HG03469 (cell line): Measurements from ENCODE around the gene SH2D4B.

Experiments
- ATAC-seq: cut with Tn5 transposase; IDR thresholded peaks from one replicate; pipeline ENCODE4 v1.9.1; 2021; ENCODE audit warnings: mild to moderate bottlenecking, moderate library complexity, moderate number of reproducible peaks; ENCODE audit not compliant: unreplicated experiment

Gene SH2D4B

DNA sequence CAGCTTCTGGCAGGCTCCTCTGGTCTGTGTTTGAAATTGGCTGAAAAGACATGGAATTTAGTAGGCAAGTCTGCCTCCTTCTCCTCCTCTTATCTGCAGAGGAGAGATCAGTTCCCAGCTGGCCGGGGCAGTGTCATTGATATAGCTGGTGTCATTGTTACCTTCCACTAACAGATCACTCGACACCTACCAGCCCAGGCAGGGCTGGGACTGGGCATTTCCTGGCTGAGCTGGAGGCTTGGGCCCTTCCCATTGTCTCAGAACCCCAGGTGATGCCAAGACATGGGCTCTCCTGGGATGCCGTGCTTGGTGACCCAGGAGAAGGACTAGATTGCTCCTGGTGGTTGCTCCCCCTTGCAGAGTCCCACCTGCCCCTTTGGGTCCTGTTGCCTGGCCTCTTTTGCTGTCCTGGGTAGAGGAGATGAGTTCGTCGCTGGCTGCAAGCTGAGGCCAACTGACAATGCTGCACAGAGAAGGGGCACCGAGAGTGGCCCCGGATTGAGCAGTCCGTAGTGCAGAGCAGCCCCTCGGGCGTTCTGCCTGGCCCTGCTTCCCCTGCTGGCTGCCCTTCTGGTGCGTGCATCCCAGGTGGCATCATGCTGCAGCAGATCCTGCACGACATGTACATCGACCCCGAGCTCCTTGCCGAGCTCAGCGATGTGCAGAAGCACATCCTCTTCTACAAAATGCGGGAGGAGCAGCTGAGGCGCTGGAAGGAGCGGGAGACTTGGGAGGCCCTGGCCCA, at the start of gene SH2D4B:
SH2D4B (plus strand) TSS at position 167 of the 745 bp plus-strand sequence; CDS start at position 597, 430 bp downstream.
- ATAC-seq, result no peak

- no peak for ATAC-seq
Measured at GRCh38 chr10:80488539-80489066, 49.1 kb upstream of the SH2D4B start.

DNA sequence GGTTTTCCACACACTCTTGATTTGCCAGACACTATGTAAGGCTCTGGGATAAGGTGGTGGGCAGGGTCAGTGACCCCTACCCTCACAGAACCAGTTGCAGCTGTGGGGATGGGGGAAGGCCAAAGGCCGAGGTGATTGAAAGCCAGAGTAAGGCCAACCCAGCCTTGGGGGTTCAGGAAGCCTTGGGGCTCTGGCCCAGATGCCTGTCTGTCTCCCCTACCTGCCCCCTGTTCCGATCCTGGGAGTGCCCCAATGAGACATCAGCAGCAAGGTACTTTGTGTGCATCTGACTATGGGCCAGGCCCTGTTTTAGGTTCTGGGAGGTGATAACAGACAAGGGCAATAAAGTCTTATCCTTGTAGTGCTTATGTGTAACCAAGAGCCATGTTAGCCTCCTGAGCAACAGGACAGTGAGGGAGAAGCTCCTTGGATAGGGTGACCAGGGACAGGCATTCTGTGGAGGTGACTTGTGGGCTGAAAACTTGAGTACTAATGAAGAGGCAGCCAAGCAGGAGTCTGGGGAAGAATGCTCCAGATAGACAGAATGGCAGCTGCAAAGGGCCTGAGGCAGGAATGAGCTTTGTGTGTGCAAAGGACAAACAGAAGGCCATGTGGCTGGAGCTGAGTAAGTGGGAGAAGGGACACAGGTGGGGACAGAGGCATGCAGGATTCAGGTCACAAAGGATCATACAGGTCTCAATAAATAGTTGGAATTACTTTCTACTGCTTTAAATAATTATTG, 48.2 kb upstream of the SH2D4B start:
- ATAC-seq, result no peak

- ATAC-seq, result no peak
Measured at GRCh38 chr10:80491251-80492102, 46.2 kb upstream of the SH2D4B start.

DNA sequence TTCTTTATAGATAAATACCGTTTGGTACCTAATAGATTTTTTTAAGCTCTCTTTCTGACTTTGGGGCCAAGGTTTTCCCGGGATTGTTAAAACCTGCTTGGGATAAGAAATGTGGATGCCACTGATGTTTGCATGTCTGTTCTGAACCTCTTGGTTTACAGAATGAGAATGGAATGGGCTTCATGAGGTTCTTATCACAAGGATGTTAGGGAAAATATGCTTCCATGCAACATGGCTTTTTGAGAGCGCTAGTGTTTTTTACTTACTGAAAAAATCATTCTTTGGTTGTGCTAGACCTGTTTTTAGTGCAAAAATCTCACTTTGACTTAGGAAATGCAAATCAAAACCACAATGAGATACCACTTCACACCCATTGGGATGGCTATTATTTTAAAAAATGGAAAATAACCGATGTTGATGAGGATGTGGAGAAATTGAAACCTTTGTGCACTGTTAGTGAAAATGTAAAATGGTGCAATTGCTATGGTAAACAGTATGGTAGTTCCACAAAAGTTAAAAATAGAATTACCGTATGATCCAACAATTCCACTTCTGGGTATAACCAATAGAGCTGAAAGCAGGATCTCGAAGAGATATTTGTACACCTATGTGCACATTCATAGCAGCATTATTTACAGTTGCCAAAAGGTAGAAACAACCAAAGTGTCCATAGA, 44.7 kb upstream of the SH2D4B start:
- ATAC-seq, result peak; percentile 33

- ATAC-seq, result peak; percentile 30
Measured at GRCh38 chr10:80493522-80494051, 44.1 kb upstream of the SH2D4B start.

- no peak for ATAC-seq
Measured at GRCh38 chr10:80496555-80497172, 41.0 kb upstream of the SH2D4B start.

DNA sequence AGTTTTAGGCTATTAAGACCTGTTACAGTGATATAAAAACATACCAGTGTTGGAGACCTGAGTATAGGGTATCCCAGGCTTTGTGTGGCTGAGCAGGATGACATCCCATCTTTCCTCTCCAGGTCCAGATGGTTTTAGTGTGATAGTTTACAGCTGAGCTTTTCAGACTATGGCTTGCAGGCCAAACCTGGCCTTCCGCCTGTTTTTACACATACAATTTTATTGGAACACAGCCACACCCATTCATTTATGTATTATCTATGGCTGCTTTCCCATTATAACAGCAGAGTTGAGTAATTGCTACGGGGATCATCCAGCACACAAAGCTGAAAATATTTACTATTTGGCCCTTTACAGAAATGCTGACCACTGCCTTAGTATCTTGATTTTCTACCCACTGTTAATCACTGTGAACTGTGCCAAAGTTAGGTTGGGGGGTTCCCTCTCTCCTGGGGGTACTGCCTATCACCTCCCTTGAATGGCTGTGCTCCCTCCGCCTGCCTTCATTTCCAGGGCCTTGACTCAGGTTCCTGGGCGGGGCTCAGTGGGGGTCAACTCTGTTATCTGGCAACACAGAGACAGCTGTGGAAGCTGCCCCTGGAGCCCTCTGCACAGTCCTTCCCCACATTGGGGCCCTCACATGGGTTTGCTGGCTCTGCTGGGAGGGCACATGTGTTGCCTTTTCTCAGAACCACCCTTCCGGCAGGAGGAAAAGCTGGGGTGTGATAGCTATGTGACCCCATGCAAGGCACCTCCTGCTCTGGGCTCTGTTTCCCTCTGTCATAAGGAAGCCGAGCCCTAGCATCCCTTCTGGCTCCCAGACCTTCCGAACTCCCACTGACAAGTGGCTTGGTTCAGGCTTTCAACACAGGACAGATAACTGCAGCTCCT, 40.3 kb upstream of the SH2D4B start:
- ATAC-seq, result no peak

- ATAC-seq, result no peak
Measured at GRCh38 chr10:80498078-80498832, 39.4 kb upstream of the SH2D4B start.

DNA sequence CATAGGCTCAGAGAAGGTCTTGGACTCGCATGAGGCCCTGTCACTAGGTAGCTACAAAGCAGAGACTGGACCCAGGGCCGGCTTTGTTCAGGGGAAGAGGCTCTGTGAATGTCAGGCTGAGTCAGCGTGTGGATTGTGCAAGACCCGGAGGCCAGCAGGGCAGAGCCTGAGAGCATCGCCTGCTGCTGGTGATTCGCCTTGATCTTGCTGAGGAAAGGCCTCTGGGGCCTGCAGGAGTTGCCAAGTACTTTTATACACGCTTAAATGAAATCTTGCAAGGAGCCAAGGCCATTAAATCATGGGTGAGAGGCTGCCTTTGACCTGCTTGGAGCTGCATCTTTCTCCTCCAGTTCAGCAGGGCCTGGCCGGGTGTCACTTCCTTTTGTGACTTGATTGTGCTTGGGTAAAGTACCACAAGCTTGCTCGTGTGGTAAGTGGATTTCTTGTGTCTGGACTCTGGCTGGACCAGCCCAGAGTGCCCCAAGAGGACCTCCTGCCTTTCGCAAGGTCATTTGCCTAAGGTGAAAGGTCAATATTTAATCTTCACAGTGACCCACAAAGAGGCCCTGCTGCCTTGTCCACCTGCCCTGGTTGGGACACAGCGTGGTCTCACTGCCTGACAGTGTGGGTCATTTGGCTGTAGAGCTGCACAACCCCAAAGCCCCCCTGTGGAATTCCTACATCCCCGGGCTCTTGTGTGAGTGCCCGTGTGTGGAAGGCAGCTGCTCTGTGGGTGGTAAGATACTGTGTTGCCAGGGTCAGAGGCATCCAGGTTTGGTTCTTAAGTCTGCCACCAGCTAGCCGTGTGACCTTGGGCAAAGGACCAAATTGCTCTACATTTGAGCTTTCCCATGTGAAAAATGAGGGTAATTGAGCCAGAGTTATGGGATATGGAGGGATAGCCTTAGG, 38.6 kb upstream of the SH2D4B start:
- no peak for ATAC-seq

GRCh38 chr10:80500572-80501380, 36.9 kb upstream of the SH2D4B start:
- ATAC-seq, result no peak

GRCh38 chr10:80501381-80501912, 36.3 kb upstream of the SH2D4B start:
- ATAC-seq, result no peak

GRCh38 chr10:80501913-80502521, 35.7 kb upstream of the SH2D4B start:
- no peak for ATAC-seq

- ATAC-seq, result no peak
Measured at GRCh38 chr10:80502621-80503583, 34.8 kb upstream of the SH2D4B start.
